Thyroid gland (tissue), 4 donors: Measurements from ENCODE around the gene INVS.

ENCODE experiments used
- POLR2A ChIP-seq, 2 donors: fragments of 450-650 bp; IDR thresholded peaks; one replicate each; pipeline ENCODE4 v1.6.1; 2017; ENCODE audit warnings: antibody characterized with exemption in 2 of 2, mild to moderate bottlenecking in 2 of 2, moderate library complexity in 1 of 2
- TF ChIP-seq, protein P1 (sequence below), 6 experiments: fragments of 200-600 bp in 3 of 6; fragments of 450-650 bp in 3 of 6; sonication (generic) in 3 of 6; IDR thresholded peaks; one replicate each; pipeline ENCODE4 v1.5.1; 2016 to 2019; ENCODE audit warnings: antibody characterized with exemption in 6 of 6, mild to moderate bottlenecking in 2 of 6, inconsistent platforms in 1 of 6, moderate library complexity in 1 of 6

- TF ChIP-seq, protein P1, sequence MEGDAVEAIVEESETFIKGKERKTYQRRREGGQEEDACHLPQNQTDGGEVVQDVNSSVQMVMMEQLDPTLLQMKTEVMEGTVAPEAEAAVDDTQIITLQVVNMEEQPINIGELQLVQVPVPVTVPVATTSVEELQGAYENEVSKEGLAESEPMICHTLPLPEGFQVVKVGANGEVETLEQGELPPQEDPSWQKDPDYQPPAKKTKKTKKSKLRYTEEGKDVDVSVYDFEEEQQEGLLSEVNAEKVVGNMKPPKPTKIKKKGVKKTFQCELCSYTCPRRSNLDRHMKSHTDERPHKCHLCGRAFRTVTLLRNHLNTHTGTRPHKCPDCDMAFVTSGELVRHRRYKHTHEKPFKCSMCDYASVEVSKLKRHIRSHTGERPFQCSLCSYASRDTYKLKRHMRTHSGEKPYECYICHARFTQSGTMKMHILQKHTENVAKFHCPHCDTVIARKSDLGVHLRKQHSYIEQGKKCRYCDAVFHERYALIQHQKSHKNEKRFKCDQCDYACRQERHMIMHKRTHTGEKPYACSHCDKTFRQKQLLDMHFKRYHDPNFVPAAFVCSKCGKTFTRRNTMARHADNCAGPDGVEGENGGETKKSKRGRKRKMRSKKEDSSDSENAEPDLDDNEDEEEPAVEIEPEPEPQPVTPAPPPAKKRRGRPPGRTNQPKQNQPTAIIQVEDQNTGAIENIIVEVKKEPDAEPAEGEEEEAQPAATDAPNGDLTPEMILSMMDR (IDR thresholded peaks at IDR 0.05) = no peak
- no peak for TF ChIP-seq POLR2A (IDR thresholded peaks at IDR 0.05)
These were observed 69.0 kb downstream of the INVS start for GRCh38 chr9:100167915-100168654.
